ENCODE data around the gene GGA3. TPM values are rescaled to one million over a fixed set of nuclear protein-coding genes. Genes with fewer than 3 reads are reported as not detected.

GGA3 gene
- polyA plus RNA-seq, 1 donor from 2014 or later: 15.7 TPM

DNA sequence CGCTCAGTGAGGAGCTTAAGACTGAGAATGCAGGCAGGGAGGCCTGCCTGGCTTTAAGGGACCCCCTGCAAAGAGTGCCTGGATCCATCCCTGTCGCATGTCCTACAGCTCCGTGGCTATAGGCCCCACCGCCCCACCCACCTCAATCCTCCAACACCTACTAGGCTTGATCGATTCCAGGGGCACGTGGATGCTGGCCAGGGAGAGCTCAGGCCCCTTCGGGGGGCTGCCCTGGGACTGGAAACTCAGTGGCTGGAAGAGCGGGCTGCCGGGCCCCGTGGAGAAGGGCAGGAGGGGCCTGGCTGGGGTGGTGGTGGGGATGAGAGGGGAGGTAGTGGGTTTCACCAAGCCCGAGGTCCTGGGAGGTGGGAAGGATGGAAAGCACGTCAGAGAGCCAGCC lies 22.2 kb downstream of the GGA3 start:
- Histone ChIP-seq H3K27ac (ENCODE audit: low read length) (no peak overlapping the region), H3K36me3 (ENCODE audit: insufficient read depth, low read length) (no peaks in the 10 kb centered on the region)

DNA sequence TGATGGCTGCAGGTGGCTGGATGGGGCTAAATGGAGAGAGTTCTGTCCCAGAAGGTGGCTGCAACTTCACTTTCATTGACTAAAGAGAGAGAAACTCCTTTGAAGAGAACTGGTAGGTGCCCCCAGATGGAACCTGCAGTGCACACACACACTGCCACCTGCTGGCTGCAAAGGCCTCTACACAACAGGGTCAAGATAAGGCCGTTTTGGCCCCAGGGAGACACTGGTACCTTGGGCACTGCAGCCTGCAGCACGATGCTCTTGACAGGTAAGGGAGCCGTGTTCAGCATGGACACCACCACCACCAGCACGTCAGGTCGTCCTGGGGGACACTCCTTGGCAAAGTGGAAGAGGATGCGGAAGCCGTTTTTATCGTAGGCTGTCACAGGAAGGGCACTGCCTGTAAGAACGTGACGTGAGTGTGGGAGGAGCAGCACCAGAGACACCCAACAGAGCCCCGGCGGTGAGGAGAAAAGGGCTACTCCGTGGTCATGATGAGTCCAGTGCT lies 22.7 kb downstream of the GGA3 start:
- Histone ChIP-seq H3K9me2 (ENCODE audit: insufficient read depth, low read length) (no peaks in the 10 kb centered on the region), H3F3A (ENCODE audit: insufficient read depth, low read length, poor library complexity, severe bottlenecking) (no peaks in the 10 kb centered on the region), H3K27me3 (ENCODE audit: insufficient read depth, low read depth, low read length) (no peaks in the 10 kb centered on the region), H3K9ac (ENCODE audit: low read length) (no peak overlapping the region), H3K4me2 (ENCODE audit: low read length) (no peak overlapping the region), H4K20me1 (ENCODE audit: insufficient read depth) (no peaks in the 10 kb centered on the region), H2AFZ (ENCODE audit: low read depth, low read length) (no peak overlapping the region), H3K36me3 (ENCODE audit: insufficient read depth, low read length) (no peaks in the 10 kb centered on the region), H3K27ac (ENCODE audit: low read length) (no peak overlapping the region), H3K9me3 (ENCODE audit: low read length) (no peaks in the 10 kb centered on the region), H3K4me3 (ENCODE audit: low read length) (no peak overlapping the region), H3K79me2 (replicated peaks; ENCODE audit: insufficient read depth, low read length) (no peaks in the 10 kb centered on the region)
- TF ChIP-seq RAD21 (conservative IDR thresholded peaks at IDR 0.05) (peak; percentile 47), MXI1 (conservative IDR thresholded peaks at IDR 0.05; ENCODE audit: poor library complexity, severe bottlenecking) (no peak), SMC3 (conservative IDR thresholded peaks at IDR 0.05; ENCODE audit: poor library complexity) (peak; percentile 72), EP300 (conservative IDR thresholded peaks at IDR 0.05; ENCODE audit: poor library complexity, severe bottlenecking) (no peak)
- TF ChIP-seq, protein P1, sequence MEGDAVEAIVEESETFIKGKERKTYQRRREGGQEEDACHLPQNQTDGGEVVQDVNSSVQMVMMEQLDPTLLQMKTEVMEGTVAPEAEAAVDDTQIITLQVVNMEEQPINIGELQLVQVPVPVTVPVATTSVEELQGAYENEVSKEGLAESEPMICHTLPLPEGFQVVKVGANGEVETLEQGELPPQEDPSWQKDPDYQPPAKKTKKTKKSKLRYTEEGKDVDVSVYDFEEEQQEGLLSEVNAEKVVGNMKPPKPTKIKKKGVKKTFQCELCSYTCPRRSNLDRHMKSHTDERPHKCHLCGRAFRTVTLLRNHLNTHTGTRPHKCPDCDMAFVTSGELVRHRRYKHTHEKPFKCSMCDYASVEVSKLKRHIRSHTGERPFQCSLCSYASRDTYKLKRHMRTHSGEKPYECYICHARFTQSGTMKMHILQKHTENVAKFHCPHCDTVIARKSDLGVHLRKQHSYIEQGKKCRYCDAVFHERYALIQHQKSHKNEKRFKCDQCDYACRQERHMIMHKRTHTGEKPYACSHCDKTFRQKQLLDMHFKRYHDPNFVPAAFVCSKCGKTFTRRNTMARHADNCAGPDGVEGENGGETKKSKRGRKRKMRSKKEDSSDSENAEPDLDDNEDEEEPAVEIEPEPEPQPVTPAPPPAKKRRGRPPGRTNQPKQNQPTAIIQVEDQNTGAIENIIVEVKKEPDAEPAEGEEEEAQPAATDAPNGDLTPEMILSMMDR (IDR thresholded peaks at IDR 0.05; ENCODE audit: poor library complexity, severe bottlenecking): peak; percentile 76
- TF ChIP-seq, protein P2, sequence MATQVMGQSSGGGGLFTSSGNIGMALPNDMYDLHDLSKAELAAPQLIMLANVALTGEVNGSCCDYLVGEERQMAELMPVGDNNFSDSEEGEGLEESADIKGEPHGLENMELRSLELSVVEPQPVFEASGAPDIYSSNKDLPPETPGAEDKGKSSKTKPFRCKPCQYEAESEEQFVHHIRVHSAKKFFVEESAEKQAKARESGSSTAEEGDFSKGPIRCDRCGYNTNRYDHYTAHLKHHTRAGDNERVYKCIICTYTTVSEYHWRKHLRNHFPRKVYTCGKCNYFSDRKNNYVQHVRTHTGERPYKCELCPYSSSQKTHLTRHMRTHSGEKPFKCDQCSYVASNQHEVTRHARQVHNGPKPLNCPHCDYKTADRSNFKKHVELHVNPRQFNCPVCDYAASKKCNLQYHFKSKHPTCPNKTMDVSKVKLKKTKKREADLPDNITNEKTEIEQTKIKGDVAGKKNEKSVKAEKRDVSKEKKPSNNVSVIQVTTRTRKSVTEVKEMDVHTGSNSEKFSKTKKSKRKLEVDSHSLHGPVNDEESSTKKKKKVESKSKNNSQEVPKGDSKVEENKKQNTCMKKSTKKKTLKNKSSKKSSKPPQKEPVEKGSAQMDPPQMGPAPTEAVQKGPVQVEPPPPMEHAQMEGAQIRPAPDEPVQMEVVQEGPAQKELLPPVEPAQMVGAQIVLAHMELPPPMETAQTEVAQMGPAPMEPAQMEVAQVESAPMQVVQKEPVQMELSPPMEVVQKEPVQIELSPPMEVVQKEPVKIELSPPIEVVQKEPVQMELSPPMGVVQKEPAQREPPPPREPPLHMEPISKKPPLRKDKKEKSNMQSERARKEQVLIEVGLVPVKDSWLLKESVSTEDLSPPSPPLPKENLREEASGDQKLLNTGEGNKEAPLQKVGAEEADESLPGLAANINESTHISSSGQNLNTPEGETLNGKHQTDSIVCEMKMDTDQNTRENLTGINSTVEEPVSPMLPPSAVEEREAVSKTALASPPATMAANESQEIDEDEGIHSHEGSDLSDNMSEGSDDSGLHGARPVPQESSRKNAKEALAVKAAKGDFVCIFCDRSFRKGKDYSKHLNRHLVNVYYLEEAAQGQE (IDR thresholded peaks at IDR 0.05; ENCODE audit: borderline replicate concordance): no peak

More for the DNA sequence above, 22.2 kb downstream of the GGA3 start:
- H3K27me3 ChIP-seq (ENCODE audit: insufficient read depth, low read depth, low read length): no peaks in the 10 kb centered on the region
- no peak overlapping the region for H2AFZ ChIP-seq (ENCODE audit: low read depth, low read length)
- no peaks in the 10 kb centered on the region for H3K9me2 ChIP-seq (ENCODE audit: insufficient read depth, low read length)
- H4K20me1 ChIP-seq (ENCODE audit: insufficient read depth): no peaks in the 10 kb centered on the region
- no peak overlapping the region for H3K4me3 ChIP-seq (ENCODE audit: low read length)
- H3K9me3 ChIP-seq (ENCODE audit: low read length): no peaks in the 10 kb centered on the region
- H3F3A ChIP-seq (ENCODE audit: insufficient read depth, low read length, poor library complexity, severe bottlenecking): no peaks in the 10 kb centered on the region
- TF ChIP-seq TAF1 (IDR thresholded peaks at IDR 0.05; ENCODE audit: low read depth) (no peak), POLR2AphosphoS5 (IDR thresholded peaks at IDR 0.05) (no peak), SMC3 (conservative IDR thresholded peaks at IDR 0.05; ENCODE audit: poor library complexity) (no peak), EZH2 (IDR thresholded peaks at IDR 0.05; ENCODE audit: borderline replicate concordance, insufficient read depth, low read length, poor library complexity, severe bottlenecking) (no peak), MXI1 (conservative IDR thresholded peaks at IDR 0.05; ENCODE audit: poor library complexity, severe bottlenecking) (no peak), EP300 (conservative IDR thresholded peaks at IDR 0.05; ENCODE audit: poor library complexity, severe bottlenecking) (no peak), RAD21 (conservative IDR thresholded peaks at IDR 0.05) (no peak)
- TF ChIP-seq, protein P2 (IDR thresholded peaks at IDR 0.05; ENCODE audit: borderline replicate concordance): no peak
- TF ChIP-seq, protein P1 (IDR thresholded peaks at IDR 0.05; ENCODE audit: poor library complexity, severe bottlenecking): no peak
- H3K79me2 ChIP-seq (replicated peaks; ENCODE audit: insufficient read depth, low read length): no peaks in the 10 kb centered on the region
- H3K4me2 ChIP-seq (ENCODE audit: low read length): no peak overlapping the region
- no peak overlapping the region for H3K9ac ChIP-seq (ENCODE audit: low read length)

Measured in neural cell (in vitro differentiated cells).